Central memory CD4-positive, alpha-beta T cell (primary cell): ENCODE data around the gene EDARADD.
"Not testable (repeated sequence)": the region's sequence is repeated elsewhere in the genome, so short reads cannot be mapped to it uniquely, and the experiment has no call there.

ENCODE experiments used
- DNase-seq: peaks from one replicate; pipeline ENCODE4 v3.0.0; 2022
- total RNA-seq, 3 experiments: gene quantifications; one replicate each; lab custom pipeline; 2026; lab: John Stamatoyannopoulos, UW

EDARADD gene
- total RNA-seq, result 0.58 to 2.5 (median 0.82) reads per million in 3 experiments

GRCh38 chr1:236393681-236394481, at the start of gene EDARADD:
Gene EDARADD, plus strand, starts transcription at chr1:236394286. Its CDS starts 159 bp downstream, at chr1:236394445.
- DNase-seq, result no peak

GRCh38 chr1:236345728-236346127, 48.4 kb upstream of the EDARADD start:
- no peak for DNase-seq

DNA sequence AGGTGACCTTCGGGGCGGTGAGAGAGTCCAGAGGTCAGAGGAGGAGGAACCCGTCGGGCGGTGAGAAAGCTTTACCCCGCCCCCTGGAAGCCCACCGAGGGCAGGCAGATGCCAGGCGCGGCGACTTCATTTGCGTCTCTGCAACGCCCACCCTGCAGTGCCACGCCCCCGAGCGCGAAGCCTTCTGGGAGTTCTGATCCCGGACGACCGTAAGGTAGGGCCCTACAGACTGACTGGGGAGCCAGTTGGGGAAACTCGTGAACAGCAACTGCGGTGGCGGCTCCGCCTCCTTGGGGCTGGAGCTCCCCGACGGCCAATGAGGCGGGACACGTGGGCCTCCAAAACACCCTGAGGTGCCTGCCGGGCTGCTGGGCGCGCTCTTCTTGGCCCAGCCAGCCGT, 46.0 kb upstream of the EDARADD start:
- no peak for DNase-seq

GRCh38 chr1:236350308-236350707, 43.8 kb upstream of the EDARADD start:
- DNase-seq, result no peak

GRCh38 chr1:236351875-236352573, 42.1 kb upstream of the EDARADD start:
- DNase-seq, result no peak

- not testable (repeated sequence) for DNase-seq
Measured at GRCh38 chr1:236352747-236353146, 41.3 kb upstream of the EDARADD start.

DNA sequence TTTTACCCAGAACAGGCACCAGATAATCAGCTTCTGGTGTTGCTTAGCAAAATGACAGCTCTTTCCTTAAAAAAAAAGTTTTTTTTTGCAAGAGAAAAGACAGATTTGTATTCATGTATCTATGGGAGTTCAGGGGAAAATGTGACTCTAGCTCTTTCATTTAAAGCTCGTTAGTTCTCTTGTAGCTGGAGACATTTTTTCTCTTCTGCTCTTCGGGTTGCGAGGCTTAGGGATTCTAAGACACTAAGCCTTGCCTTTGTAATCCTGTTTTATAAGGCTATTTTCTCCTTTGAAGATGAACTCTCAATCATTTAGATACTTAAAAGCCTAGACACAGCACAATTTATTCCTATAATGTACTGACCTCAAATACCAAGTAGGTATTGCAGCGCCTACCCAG, 40.3 kb upstream of the EDARADD start:
- DNase-seq, result no peak

- no peak for DNase-seq
Measured at GRCh38 chr1:236354330-236355147, 39.5 kb upstream of the EDARADD start.

- DNase-seq, result no peak
Measured at GRCh38 chr1:236356141-236356540, 37.9 kb upstream of the EDARADD start.

- no peak for DNase-seq
Measured at GRCh38 chr1:236361909-236362590, 32.0 kb upstream of the EDARADD start.

DNA sequence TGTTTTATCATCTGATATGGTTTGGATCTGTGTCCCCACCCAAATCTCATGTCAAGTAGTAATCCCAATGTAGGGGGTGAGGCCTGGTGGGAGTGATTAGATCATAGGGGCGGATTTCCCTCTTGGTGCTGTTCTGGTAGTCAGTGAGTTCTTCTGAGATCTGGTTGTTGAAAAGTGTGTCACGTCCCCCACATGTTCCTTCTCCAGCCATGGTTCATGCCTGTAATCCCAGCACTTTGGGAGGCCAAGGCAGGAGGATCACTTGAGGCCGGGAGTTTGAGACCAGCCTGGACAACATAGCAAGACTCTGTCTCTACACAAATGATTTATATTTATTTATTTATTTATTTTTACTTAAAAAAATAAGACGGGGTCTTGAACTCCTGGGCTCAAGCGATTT, 30.8 kb upstream of the EDARADD start:
- no peak for DNase-seq

DNA sequence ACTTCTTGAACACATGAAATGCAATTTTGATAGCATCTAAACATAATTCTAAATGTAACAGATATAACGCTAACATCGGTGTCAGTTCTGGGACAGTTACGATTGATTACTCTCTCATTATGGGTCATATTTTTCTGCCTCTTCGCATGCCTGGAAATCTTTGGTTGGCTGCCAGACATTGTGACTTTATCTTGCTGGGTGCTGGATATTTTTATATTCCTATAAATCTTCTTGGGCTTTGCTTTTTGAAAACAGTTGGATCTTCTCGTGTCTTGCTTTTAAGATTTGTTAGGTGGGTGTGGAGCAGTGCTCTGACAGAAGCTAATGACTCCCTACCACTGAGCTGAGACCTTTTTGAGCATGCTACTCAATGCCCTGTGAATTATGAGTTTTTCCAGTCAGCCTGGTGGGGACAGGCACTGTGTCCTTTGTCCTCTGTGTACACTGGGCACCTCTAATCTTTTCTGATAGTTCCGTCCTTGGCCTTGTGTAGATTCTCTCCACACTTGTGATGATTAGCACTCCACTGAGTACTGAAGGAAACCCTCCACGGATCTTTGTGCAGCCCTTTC, 28.0 kb upstream of the EDARADD start:
- no peak for DNase-seq

DNA sequence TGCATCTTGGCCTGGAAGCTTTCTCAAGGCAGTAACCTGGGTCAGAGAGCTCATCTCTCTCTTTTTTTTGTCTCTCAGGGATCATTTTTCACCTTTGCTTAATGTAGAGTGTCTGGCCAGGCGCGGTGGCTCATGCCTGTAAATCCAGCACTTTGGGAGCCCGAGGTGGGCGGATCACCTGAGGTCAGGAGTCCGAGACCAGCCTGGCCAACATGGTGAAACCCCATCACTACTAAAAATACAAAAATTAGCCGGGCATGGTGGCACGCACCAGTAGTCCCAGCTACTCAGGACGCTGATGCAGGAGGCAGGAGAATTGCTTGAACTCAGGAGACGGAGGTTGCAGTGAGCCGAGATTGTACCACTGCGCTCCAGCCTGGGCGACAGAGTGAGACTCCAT, 27.4 kb upstream of the EDARADD start:
- not testable (repeated sequence) for DNase-seq

DNA sequence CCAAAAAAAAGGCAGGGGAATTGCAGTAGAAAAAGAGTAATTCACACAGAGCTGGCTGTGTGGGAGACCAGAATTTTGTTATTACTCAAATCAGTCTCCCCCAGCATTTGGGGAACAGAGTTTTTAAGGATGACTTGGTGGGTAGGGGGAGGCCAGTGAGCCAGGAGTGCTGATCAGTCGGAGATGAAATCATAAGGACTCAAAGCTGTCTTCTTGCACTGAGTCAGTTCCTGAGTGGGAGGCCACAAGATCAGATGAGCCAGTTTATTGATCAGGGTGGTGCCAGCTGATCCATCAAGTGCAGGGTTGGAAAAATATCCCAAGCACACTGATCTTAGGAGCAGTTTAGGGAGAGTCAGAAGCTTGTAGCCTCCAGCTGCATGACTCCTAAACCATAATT, 23.7 kb upstream of the EDARADD start:
- DNase-seq, result no peak

DNA sequence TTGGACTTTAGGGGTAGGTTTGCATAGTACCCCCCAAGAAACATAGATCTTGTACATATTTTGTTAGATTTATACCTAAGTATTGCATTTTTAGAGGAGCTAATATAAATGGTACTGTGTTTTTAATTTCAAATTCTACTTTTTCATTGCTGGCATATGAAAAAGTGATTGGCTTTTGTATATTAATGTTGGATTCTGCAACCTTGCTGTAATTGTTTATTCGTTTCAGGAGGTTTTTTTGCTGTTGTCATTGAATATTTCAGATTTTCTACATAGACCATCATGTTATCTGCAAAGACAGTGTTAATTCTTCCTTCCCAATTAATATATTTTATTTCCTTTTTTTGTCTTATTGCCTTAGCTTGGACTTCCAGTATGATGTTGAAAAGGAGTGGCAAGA, 23.0 kb upstream of the EDARADD start:
- DNase-seq, result no peak

DNA sequence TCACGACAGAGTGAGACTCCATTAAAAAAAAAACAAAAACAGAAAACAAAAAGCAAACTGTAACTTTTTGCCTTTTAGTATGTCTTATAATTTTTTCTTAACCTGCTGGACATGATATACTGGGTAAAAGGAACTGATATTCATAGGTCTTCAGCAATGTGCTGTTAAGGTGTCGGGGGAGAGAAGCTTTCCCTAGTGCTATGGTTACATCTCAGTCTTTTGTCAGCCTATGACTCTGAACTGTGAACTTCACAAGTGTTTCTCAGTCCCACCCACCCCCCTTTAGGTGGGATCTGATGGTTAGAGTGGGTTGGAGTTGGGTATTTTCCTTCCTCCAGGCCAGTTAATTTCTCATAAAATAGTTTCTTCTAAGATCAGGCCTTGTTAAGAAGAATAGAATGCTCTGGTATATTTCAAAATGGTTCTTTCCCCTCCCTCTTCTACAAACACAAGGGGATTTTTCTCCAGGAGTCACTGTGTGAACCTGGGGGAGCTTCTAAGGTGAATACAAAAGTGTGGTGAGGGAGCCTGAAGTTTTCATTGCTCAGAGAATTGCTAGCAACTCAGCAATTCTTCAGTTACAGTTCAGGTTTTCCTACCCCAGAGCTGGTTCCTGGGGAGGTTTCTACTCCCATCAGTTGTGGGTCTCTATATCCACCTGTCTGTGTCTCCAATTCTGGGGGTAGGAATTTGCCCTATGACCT, 16.1 kb upstream of the EDARADD start:
- DNase-seq, result no peak

DNA sequence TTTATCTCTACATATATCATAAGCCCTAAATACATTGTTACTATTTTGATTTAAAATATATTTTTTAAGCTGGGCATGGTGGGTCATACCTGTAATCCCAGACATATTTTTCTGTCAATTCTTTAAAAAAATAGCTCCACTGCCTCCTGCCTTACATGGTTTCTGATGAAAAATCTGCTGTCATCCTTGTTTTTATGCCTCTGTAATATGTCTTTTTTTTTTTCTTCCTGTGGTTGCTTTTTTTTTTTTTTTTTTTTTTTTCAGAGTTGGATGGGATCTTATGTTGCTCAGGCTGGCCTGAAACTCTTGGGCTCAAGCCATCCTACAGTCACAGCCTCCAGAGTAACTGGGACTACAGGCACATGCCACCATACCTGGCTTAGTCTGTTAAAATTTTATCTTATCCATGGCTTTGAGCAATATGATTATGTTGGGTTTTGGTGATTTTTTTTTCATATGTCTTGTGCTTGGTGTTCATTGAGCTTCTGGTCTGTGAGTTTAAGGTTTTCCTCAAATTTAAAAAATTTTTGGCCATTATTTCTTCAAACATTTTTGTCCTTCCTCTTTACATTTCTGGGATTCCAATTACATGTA, 12.4 kb upstream of the EDARADD start:
- DNase-seq, result no peak

DNA sequence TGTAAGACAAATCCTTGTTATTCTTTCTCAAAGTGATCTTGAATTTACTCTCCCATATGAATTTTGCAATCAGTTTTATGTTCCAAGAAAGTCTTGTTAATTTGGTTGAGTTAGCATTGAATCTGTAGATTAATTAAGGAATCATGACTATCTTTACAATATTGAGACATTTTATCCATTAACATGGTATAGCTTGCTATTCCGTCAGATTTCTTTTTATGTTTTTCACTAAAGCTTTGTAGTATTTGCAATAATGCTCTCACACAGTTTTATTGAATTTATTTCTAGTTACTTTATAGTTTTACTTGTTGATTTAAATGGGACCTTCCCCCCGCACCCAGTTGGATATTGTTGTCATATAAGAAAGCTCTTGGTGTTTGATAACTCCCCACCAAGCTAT, 5.8 kb upstream of the EDARADD start:
- no peak for DNase-seq

DNA sequence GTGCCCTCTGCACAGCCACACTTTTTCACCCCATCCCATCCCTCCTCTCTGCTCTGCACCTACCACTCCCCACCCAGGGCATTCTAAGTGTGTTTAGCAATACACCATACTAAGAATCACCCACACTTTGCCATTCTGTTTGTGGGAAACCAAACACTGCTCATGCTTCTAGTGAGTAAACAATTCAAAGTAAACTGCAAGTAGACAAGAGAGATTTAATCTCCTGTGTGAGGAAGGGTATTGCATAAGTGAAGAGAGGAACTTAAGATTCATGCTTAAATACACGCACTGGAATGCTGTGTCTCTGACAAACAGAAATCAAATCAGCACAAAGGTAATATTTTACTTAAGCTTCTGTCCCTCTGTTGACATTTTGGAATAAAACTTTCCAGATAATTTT, 4.8 kb upstream of the EDARADD start:
- no peak for DNase-seq

- no peak for DNase-seq
Measured at GRCh38 chr1:236391008-236391407, 3.1 kb upstream of the EDARADD start.

- DNase-seq, result no peak
Measured at GRCh38 chr1:236392182-236392581, 1.9 kb upstream of the EDARADD start.
